Lower leg skin (tissue), 3 donors: ENCODE results near the gene NSFL1C.

Experiments used
- CTCF ChIP-seq, 3 donors: fragments of 450-650 bp; IDR thresholded peaks; one replicate each; pipeline ENCODE4 v1.5.1; 2016; ENCODE audit warnings: antibody characterized with exemption in 3 of 3, mild to moderate bottlenecking in 3 of 3, moderate library complexity in 2 of 3
- POLR2A ChIP-seq, 2 donors: fragments of 450-650 bp; IDR thresholded peaks; one replicate each; pipeline ENCODE4 v1.6.1; 2016 to 2017; ENCODE audit warnings: antibody characterized with exemption in 2 of 2, mild to moderate bottlenecking in 1 of 2, moderate library complexity in 1 of 2

GRCh38 chr20:1474817-1475603 is 8.4 kb upstream of the NSFL1C start:
- TF ChIP-seq CTCF (IDR thresholded peaks at IDR 0.05) (no peak), POLR2A (IDR thresholded peaks at IDR 0.05) (no peak)
